ENCODE measurements around the gene LMAN1L. TPM values are rescaled to one million over a fixed set of nuclear protein-coding genes. Genes with fewer than 3 reads are reported as not detected.

LMAN1L gene
- polyA plus RNA-seq, 3 donors: 0.08 TPM; not detected in 2

- peaks cover 44 to 49% of the 10 kb centered on the region in 2 donors for H3K4me1 ChIP-seq (ENCODE audit: control insufficient read depth in 1 of 2, insufficient read depth in 2 of 2, low read length in 2 of 2)
- H2AFZ ChIP-seq (ENCODE audit: insufficient read depth, low read depth, low read length, poor library complexity, severe bottlenecking): peak overlapping the region; percentile 89
- Mint-ChIP-seq H3K4me1 (peaks cover 43% of the 10 kb centered on the region), H3K9me3 (peaks cover 0 to 1% (median 0%) of the 10 kb centered on the region in 7 donors), H3K27ac (peak overlapping the region; percentile 85 to 99 (median 92)), H3K4me3 (peak overlapping the region; percentile 89 to 91), H3K36me3 (no peaks in the 10 kb centered on the region), H3K27me3 (ENCODE audit: low read depth in 3 of 3) (peaks cover 1 to 4% (median 1%) of the 10 kb centered on the region in 3 donors)
- intact Hi-C loops (cut with micrococcal nuclease): loop anchor here in 1 of 2 donors (2.0 kb wide), 1 partner anchor 63 kb away; no protein-coding TSS in a partner anchor
- H3K27ac ChIP-seq (ENCODE audit: low read depth in 1 of 2, low read length in 2 of 2): peak overlapping the region; percentile 51 to 98
- peak overlapping the region; percentile 89 for H3K9ac ChIP-seq (ENCODE audit: insufficient read depth, low read length, poor library complexity, severe bottlenecking)
- TF ChIP-seq CTCF (IDR thresholded peaks at IDR 0.05): no peak
- peak overlapping the region; percentile 94 for H3K4me2 ChIP-seq (replicated peaks; ENCODE audit: extremely low read depth, low read length, poor library complexity, severe bottlenecking)
- 8% methylated on average over 11 of the region's 16 CpGs for WGBS (ENCODE audit: insufficient coverage)
- H3K4me3 ChIP-seq (replicated peaks in 1 of 3; ENCODE audit: low read depth in 2 of 3, low read length in 3 of 3): peak overlapping the region; percentile 76 to 82 (median 77)
- no peaks in the 10 kb centered on the region for H3K36me3 ChIP-seq (replicated peaks in 1 of 2; ENCODE audit: control insufficient read depth in 1 of 2, insufficient read depth in 2 of 2, low read length in 2 of 2)
- no peaks in the 10 kb centered on the region for H3K9me3 ChIP-seq (replicated peaks in 1 of 2; ENCODE audit: control insufficient read depth in 1 of 2, insufficient read depth in 1 of 2, low read length in 2 of 2)
- H3K79me2 ChIP-seq (ENCODE audit: insufficient read depth, low read length): peaks cover 42% of the 10 kb centered on the region
- H4K20me1 ChIP-seq (ENCODE audit: insufficient read depth, low read length): peaks cover 38% of the 10 kb centered on the region
- DNase-seq: peak in 2 of 3 donors; percentile 12 to 20
- H3K27me3 ChIP-seq (ENCODE audit: control insufficient read depth in 2 of 2, insufficient read depth in 2 of 2, low read length in 2 of 2): no peaks in the 10 kb centered on the region
Observed at GRCh38 chr15:74873756-74874424, 61.3 kb downstream of the LMAN1L start.

Small RNAs within 50 kb of the gene (small RNA-seq; reads per million reads assigned to genes)
- gene CPLX3 (ENCODE audit: insufficient read length, low read depth) (not detected), gene MIR4513 (ENCODE audit: insufficient read length, low read depth) (not detected), gene MIR6882 (ENCODE audit: insufficient read length, low read depth) (not detected)

Other genes with a start within 250 kb of the LMAN1L start
- 100 to 1,000 TPM in 1 of 3 donors, 10 to 100 TPM in 2; 27.6 to 354 (median 33.2) TPM for gene CLK3, start 197.0 kb upstream of the LMAN1L start, polyA plus RNA-seq
- 10 to 100 TPM; 10.0 to 14.9 (median 10.5) TPM for gene EDC3, start 116.8 kb upstream of the LMAN1L start, polyA plus RNA-seq
- gene CYP1A1, start 87.3 kb upstream of the LMAN1L start, polyA plus RNA-seq: under 1 TPM in 1 of 3 donors, not detected in 2; 0.16 TPM
- not detected for gene CYP1A2, start 64.0 kb upstream of the LMAN1L start, polyA plus RNA-seq
- gene CSK, start 30.8 kb upstream of the LMAN1L start, polyA plus RNA-seq: 100 to 1,000 TPM in 2 of 3 donors, 10 to 100 TPM in 1; 79.0 to 426 (median 106) TPM
- under 1 TPM in 1 of 3 donors, not detected in 2; 0.12 TPM for gene CPLX3, start 13.8 kb downstream of the LMAN1L start, polyA plus RNA-seq
- 10 to 100 TPM in 2 of 3 donors, 1 to 10 TPM in 1; 9.4 to 58.7 (median 16.0) TPM for gene ULK3, start 30.3 kb downstream of the LMAN1L start, polyA plus RNA-seq
- gene SCAMP2, start 60.5 kb downstream of the LMAN1L start, polyA plus RNA-seq: 100 to 1,000 TPM; 124 to 158 (median 124) TPM
- 10 to 100 TPM; 19.2 to 19.9 (median 19.7) TPM for gene MPI, start 77.2 kb downstream of the LMAN1L start, polyA plus RNA-seq
- 10 to 100 TPM; 11.7 to 53.9 (median 17.1) TPM for gene FAM219B, start 94.0 kb downstream of the LMAN1L start, polyA plus RNA-seq
- 100 to 1,000 TPM; 127 to 498 (median 434) TPM for gene COX5A, start 125.2 kb downstream of the LMAN1L start, polyA plus RNA-seq
- gene RPP25, start 143.9 kb downstream of the LMAN1L start, polyA plus RNA-seq: 1 to 10 TPM; 1.7 to 6.7 (median 6.5) TPM
- gene SCAMP5, start 182.7 kb downstream of the LMAN1L start, polyA plus RNA-seq: under 1 TPM in 2 of 3 donors, not detected in 1; 0.08 to 0.32 TPM
- 10 to 100 TPM; 14.2 to 33.7 (median 18.7) TPM for gene PPCDC, start 210.8 kb downstream of the LMAN1L start, polyA plus RNA-seq

Measured in CD14-positive monocyte (primary cell).